DMS114 treated with DMSO at 0.1 percent for 48 hours (cell line): ENCODE data around the gene PPARA.

Source experiments
- DNase-seq: peaks from one replicate; lab custom pipeline; 2025; ENCODE audit not compliant: unreplicated experiment; lab: John Stamatoyannopoulos, UW

PPARA gene

GRCh38 chr22:46113910-46114517 is 36.3 kb upstream of the PPARA start:
- DNase-seq: no peak

GRCh38 chr22:46114518-46115387 is 35.6 kb upstream of the PPARA start:
- DNase-seq: no peak

- no peak for DNase-seq
Observed at GRCh38 chr22:46115388-46115678, 35.0 kb upstream of the PPARA start.

- DNase-seq: no peak
Observed at GRCh38 chr22:46115755-46116490, 34.4 kb upstream of the PPARA start.

GRCh38 chr22:46116491-46116958 is 33.8 kb upstream of the PPARA start:
- peak; percentile 46 for DNase-seq

GRCh38 chr22:46117206-46118199 is 32.8 kb upstream of the PPARA start:
- no peak for DNase-seq

GRCh38 chr22:46119093-46119728 is 31.1 kb upstream of the PPARA start:
- DNase-seq: no peak

GRCh38 chr22:46119729-46120419 is 30.5 kb upstream of the PPARA start:
- DNase-seq: no peak

- no peak for DNase-seq
Observed at GRCh38 chr22:46120420-46120737, 29.9 kb upstream of the PPARA start.

GRCh38 chr22:46121079-46121478 is 29.2 kb upstream of the PPARA start:
- no peak for DNase-seq

GRCh38 chr22:46121523-46122287 is 28.6 kb upstream of the PPARA start:
- DNase-seq: no peak

- DNase-seq: peak; percentile 42
Observed at GRCh38 chr22:46122511-46122971, 27.8 kb upstream of the PPARA start.

GRCh38 chr22:46122980-46123693 is 27.2 kb upstream of the PPARA start:
- DNase-seq: no peak

- DNase-seq: no peak
Observed at GRCh38 chr22:46123694-46124382, 26.5 kb upstream of the PPARA start.

GRCh38 chr22:46124383-46125144 is 25.8 kb upstream of the PPARA start:
- no peak for DNase-seq

- no peak for DNase-seq
Observed at GRCh38 chr22:46125311-46125710, 25.0 kb upstream of the PPARA start.
